ENCODE results near the gene DAAM1.

- TF ChIP-seq, protein P1, sequence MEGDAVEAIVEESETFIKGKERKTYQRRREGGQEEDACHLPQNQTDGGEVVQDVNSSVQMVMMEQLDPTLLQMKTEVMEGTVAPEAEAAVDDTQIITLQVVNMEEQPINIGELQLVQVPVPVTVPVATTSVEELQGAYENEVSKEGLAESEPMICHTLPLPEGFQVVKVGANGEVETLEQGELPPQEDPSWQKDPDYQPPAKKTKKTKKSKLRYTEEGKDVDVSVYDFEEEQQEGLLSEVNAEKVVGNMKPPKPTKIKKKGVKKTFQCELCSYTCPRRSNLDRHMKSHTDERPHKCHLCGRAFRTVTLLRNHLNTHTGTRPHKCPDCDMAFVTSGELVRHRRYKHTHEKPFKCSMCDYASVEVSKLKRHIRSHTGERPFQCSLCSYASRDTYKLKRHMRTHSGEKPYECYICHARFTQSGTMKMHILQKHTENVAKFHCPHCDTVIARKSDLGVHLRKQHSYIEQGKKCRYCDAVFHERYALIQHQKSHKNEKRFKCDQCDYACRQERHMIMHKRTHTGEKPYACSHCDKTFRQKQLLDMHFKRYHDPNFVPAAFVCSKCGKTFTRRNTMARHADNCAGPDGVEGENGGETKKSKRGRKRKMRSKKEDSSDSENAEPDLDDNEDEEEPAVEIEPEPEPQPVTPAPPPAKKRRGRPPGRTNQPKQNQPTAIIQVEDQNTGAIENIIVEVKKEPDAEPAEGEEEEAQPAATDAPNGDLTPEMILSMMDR (IDR thresholded peaks at IDR 0.05; ENCODE audit: insufficient read depth, low read depth, low read length) = no peak
- no peak for TF ChIP-seq EZH2 (IDR thresholded peaks at IDR 0.05; ENCODE audit: insufficient read depth, low read length)
Observed at GRCh38 chr14:59334253-59334652, 145.8 kb downstream of the DAAM1 start.

Measured in astrocyte (in vitro differentiated cells and primary cell).